Fibroblast of villous mesenchyme (primary cell): Measurements from ENCODE around the gene GDPD3. TPM values are rescaled to one million over a fixed set of nuclear protein-coding genes. Genes with fewer than 3 reads are reported as not detected.

Source experiments
- DNase-seq: peaks from one replicate; pipeline ENCODE4 v3.0.0-alpha.2; 2010; ENCODE audit warnings: low read depth
- H3K4me3 ChIP-seq: 2 replicates; pipeline ENCODE4 v1.5.1; 2011; ENCODE audit warnings: low read depth, mild to moderate bottlenecking, low read length
- total RNA-seq: library from RNA; depleted of rRNA; stranded (reverse); fragments of >200 nt; gene quantifications from 2 replicates; pipeline ENCODE4 v1.2.3, GENCODE V29; 2012
- TF ChIP-seq, protein P1 (sequence below): IDR thresholded peaks from 2 replicates; pipeline ENCODE4 v1.5.1; 2012; ENCODE audit warnings: low read depth, mild to moderate bottlenecking, low read length; ENCODE audit not compliant: insufficient read depth

GDPD3 gene
- total RNA-seq, 1 donor = 0.43 TPM

DNA sequence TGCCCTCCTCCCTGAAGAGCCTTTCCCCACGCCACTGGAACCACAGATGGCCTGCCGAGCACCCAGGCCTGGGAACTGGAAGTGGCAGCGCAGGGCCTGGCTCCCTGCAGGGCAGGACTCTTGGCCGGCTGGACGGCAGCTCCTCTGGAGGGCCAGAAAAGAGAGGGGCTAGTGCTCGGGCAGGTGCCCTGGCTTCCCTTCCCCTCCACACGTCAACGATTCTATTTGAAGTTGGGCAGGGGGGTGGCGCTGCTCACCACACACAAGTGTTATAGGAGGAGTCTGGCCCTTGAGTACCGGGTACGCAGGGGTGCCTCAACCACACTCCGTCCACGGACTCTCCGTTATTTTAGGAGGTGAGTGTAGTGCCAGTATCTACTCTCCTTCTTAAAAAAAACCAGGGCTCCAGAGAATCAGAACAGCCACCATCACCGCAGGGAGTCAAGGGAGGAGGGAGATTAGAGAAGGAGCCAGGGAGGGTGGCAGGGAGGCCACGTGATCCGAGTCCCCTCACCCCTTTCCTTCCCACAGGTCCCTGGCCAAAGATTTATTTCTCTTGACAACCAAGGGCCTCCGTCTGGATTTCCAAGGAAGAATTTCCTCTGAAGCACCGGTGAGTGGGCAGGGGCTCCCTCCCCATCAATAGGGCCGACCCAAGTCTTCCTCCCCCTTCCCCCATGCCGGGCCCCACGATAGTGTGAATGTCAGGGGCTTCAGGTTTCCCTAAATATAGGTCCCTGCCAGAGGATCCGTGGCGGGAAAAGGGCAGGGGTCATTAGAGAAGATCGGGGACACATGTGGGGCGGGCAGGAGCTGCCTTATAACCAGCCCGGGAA lies 49.2 kb downstream of the GDPD3 start:
- DNase-seq = peak; percentile 44
- H3K4me3 ChIP-seq = peak overlapping the region; percentile 92
- TF ChIP-seq, protein P1, sequence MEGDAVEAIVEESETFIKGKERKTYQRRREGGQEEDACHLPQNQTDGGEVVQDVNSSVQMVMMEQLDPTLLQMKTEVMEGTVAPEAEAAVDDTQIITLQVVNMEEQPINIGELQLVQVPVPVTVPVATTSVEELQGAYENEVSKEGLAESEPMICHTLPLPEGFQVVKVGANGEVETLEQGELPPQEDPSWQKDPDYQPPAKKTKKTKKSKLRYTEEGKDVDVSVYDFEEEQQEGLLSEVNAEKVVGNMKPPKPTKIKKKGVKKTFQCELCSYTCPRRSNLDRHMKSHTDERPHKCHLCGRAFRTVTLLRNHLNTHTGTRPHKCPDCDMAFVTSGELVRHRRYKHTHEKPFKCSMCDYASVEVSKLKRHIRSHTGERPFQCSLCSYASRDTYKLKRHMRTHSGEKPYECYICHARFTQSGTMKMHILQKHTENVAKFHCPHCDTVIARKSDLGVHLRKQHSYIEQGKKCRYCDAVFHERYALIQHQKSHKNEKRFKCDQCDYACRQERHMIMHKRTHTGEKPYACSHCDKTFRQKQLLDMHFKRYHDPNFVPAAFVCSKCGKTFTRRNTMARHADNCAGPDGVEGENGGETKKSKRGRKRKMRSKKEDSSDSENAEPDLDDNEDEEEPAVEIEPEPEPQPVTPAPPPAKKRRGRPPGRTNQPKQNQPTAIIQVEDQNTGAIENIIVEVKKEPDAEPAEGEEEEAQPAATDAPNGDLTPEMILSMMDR = no peak

DNA sequence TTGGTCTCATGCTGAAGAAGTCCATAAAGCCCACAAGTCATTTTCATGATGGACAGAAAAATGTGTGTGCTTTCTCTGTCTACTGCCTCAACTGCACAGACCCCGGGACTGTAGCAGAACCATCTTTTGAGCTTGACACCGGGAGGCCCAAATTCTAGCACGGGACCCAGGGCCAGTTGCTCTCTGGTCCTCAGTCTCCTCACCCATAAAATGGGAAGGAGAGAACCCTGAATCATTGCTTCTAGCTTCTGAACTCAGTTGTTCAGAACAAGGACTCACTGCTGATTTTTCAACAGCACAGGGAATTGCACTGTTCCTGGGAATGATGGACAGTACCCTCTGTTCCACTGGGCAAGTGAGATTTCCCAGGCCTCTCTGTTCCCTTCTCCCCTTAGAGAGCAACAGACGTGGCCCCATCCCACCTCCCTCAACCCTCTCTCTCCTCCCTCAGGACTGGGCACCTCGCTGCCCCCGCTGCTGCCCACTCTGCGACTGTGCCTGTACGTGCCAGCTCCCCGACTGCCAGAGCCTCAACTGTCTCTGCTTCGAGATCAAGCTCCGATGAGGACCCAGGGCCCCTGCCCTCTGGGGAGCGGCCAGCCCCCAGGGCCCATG lies 50.0 kb downstream of the GDPD3 start:
- no peak overlapping the region for H3K4me3 ChIP-seq

DNA sequence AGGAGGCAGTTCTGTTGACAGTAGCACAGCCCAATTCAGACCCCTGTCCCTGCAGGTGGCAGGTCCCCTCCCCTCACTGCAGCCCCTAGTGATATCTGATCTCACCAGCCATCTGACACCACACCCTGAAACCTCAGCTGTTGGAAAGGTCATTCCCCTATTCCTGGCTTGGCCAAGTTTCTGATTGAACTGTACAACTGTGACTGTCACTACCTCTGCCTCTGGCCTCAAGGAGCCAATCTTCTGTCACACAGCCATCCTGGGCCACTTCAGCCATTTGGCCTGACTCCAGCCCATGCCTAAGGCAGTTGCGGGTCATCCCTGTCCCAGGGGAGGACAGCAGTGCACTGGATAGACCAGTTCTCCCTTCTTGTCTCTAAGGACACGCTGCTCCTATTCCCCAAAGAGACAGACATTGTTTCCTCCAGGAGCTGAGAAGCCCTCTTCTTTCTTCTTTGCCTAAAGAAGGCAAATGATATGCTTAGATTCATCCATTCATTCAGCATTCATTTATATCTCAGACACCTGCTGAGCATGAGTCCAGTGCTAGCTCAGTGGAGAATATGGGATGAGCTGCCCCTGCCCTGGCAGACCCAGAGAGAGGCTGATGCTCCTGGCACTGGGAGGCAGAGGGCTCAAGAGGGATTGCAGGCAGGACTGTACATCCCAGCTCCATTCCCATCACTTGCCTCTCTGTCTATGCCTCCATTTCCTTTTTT lies 52.3 kb downstream of the GDPD3 start:
- H3K4me3 ChIP-seq = no peak overlapping the region
- TF ChIP-seq, protein P1 = no peak
- DNase-seq = no peak

More for the DNA sequence above, 50.0 kb downstream of the GDPD3 start:
- DNase-seq = no peak
- TF ChIP-seq, protein P1 = no peak

DNA sequence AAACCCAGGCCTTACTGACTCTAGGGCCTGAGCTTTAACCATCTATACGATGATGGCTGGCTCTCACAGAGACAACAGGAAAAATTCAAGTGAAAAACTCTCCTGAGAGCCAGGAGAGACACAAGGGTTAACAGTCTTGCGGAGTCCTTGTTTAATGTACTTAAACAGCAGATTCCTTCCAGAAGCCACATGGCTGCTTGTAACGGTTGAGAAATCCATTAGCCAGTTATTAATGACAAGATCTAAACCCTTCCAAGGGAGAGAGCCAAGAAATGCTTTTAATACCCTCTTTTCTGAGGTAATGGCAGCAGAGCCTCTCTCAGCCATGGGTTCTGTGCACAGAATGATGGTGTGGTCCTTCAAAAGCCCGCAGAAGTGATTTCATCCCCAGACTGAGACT lies 53.0 kb downstream of the GDPD3 start:
- TF ChIP-seq, protein P1 = no peak
- DNase-seq = peak; percentile 37
- no peak overlapping the region for H3K4me3 ChIP-seq

DNA sequence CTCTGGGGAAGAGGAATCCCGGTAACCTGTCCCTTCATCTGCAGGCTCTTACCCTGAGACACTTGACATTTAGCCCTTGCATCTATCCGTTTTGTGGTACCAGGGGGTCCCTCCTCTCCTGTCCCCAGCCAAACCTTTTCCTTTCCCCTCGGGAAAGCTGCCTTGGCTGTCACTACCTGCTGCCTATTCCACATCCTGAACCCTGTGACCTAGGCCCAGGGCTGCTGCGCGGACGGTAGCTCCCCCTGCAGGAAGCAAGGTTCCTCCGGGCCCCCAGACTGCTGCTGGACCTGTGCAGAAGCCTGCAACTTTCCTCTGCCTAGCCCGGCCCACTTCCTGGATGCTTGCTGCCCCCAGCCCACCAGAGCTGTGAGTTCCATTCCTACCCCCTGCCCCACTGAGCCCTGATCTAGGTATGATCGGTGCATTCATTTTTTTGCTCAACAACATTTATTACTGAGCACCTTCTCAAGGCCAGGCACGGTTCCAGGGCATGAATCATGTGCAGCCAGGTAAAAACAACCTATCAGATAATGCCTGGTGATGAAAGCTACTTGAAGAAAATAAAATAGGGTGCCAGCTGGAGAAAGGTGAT lies 58.3 kb downstream of the GDPD3 start:
- TF ChIP-seq, protein P1 = peak; percentile 66
- peak; percentile 28 for DNase-seq
- H3K4me3 ChIP-seq = no peak overlapping the region

Other genes starting within 250 kb of the GDPD3 start
- 2.6 and 4.7 TPM in 2 replicates for gene SEZ6L2, start 214.0 kb downstream of the GDPD3 start, total RNA-seq
- gene ASPHD1, start 213.0 kb downstream of the GDPD3 start, total RNA-seq = 5.2 and 7.8 TPM in 2 replicates
- gene KCTD13, start 187.3 kb downstream of the GDPD3 start, total RNA-seq = 8.2 and 10.0 TPM in 2 replicates
- 72.8 and 75.1 TPM in 2 replicates for gene TMEM219, start 151.5 kb downstream of the GDPD3 start, total RNA-seq
- 48.0 and 63.9 TPM in 2 replicates for gene TAOK2, start 139.7 kb downstream of the GDPD3 start, total RNA-seq
- gene HIRIP3, start 117.9 kb downstream of the GDPD3 start, total RNA-seq = 4.7 and 6.8 TPM in 2 replicates
- 25.9 and 31.2 TPM in 2 replicates for gene INO80E, start 117.3 kb downstream of the GDPD3 start, total RNA-seq
- under 0.01 and 0.32 TPM in 2 replicates for gene DOC2A, start 102.5 kb downstream of the GDPD3 start, total RNA-seq
- not detected in 2 replicates for gene C16orf92, start 90.3 kb downstream of the GDPD3 start, total RNA-seq
- 0.32 TPM in 1 of 2 replicates, not detected in the other for gene TLCD3B, start 82.3 kb downstream of the GDPD3 start, total RNA-seq
- 545 and 622 TPM in 2 replicates for gene ALDOA, start 47.8 kb downstream of the GDPD3 start, total RNA-seq
- 196 and 209 TPM in 2 replicates for gene PPP4C, start 37.5 kb downstream of the GDPD3 start, total RNA-seq
- gene TBX6, start 21.6 kb downstream of the GDPD3 start, total RNA-seq = 0.32 and 0.43 TPM in 2 replicates
- gene YPEL3, start 17.3 kb downstream of the GDPD3 start, total RNA-seq = 8.6 and 14.5 TPM in 2 replicates
- 27.7 and 36.3 TPM in 2 replicates for gene MAPK3, start 9.7 kb upstream of the GDPD3 start, total RNA-seq
- gene CORO1A, start 70.1 kb upstream of the GDPD3 start, total RNA-seq = 1.6 and 3.5 TPM in 2 replicates
- 46.6 and 140 TPM in 2 replicates for gene BOLA2B, start 80.1 kb upstream of the GDPD3 start, total RNA-seq
- gene SLX1A, start 80.3 kb upstream of the GDPD3 start, total RNA-seq = 16.8 and 49.3 TPM in 2 replicates
- 3.5 and 3.9 TPM in 2 replicates for gene SULT1A3, start 85.7 kb upstream of the GDPD3 start, total RNA-seq
- 0.97 TPM in 1 of 2 replicates, not detected in the other for gene NPIPB13, start 134.9 kb upstream of the GDPD3 start, total RNA-seq
- gene CD2BP2, start 241.8 kb upstream of the GDPD3 start, total RNA-seq = 35.1 and 40.6 TPM in 2 replicates